Erythroblast (primary cell): ENCODE measurements around the gene ADNP.

Experiments used
- GATA1 ChIP-seq: IDR thresholded peaks from 2 replicates; pipeline ENCODE4 v1.6.1; 2011; ENCODE audit warnings: low read depth, mild to moderate bottlenecking, control low read depth, low read length, moderate library complexity
- POLR2A ChIP-seq: IDR thresholded peaks from 2 replicates; pipeline ENCODE4 v1.6.1; 2011; ENCODE audit warnings: mild to moderate bottlenecking, low read length

DNA sequence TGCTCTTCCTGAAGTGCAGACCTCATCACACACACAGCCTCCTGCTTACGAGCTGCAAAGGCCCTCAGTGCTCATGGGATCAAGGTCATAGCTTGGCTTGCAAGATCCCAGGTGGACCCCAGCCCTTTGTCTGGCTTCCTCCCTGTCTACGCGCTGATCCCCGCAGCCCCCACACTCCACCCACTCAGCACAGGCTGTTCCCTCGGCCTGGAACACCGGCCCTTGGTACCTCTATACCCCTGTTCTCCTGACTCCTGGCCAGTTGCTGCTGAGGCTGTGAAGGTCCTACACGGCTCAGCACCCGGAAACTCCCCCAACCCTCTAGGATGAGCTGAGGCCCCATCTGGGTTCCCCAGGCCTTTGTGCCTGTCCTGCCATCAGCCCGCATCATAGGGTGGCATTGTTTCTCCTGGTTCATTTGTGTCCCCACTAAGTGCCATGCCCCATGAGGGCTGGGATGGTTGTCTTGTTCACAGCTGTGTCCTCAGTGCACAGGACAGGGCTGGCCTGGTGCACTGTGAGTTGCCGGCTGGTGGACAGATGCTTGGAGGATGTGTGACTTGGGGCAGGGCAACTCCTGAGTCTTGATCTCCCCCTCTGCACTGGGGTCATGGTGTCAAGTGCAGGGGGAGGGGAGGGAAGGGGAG is 57.0 kb downstream of the ADNP start:
- TF ChIP-seq POLR2A (no peak), GATA1 (no peak)
